ENCODE data around the gene LCLAT1.

LCLAT1 gene

DNA sequence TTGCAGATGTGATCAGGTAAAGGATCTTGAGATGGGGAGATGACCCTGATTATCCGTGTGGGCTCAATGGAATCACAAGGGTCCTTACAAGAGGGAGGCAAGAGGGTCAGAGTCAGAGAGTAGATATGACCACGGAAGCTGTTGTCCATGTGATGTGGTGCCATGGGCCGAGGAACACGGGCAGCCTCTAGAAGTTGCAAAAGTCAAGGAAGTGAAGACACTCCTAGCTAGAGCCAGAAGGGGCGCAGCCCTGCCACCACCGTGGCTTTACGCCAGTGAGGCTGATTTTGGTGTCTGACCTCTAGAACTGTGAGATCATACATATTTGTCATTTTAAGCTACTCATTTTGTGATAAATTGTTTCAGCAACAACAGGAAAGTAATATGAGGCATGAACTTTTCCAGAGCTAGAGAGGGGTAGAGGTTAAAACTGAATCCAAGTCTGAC lies 245.8 kb downstream of the LCLAT1 start:
- no peak for DNase-seq (ENCODE audit: low read depth)

All from activated T-cell treated with anti-CD3 and anti-CD28 coated beads for 48 hours (primary cell).